ENCODE measurements around the gene CTSZ. TPM values are rescaled to one million over a fixed set of nuclear protein-coding genes. Genes with fewer than 3 reads are reported as not detected.

Gene CTSZ
- total RNA-seq, 2 experiments from 2014 or later, result 14.7 to 17.7 TPM

- Histone ChIP-seq H3K4me3 (ENCODE audit: low read length) (no peak overlapping the region), H3K27ac (ENCODE audit: low read depth in 1 of 2, low read length in 2 of 2) (no peak overlapping the region), H3K36me3 (ENCODE audit: insufficient read depth, low read length) (peaks cover 2% of the 10 kb centered on the region), H3K27me3 (ENCODE audit: control insufficient read depth in 1 of 2, insufficient read depth in 2 of 2, low read length in 2 of 2) (no peaks in the 10 kb centered on the region), H3K9me3 (ENCODE audit: control insufficient read depth in 1 of 2, insufficient read depth in 1 of 2, low read length in 2 of 2) (no peaks in the 10 kb centered on the region), H3K4me1 (ENCODE audit: insufficient read depth, low read length) (peaks cover 27% of the 10 kb centered on the region)
- intact Hi-C loops (cut with DNase I, micrococcal nuclease), result no loop called here
- POLR2A ChIA-PET, result interaction anchor here (2.1 kb wide), 1 partner anchor 17 kb away, joined by 6 read pairs; the partner anchor contains the start of gene ATP5F1E
- Mint-ChIP-seq H3K4me3 (no peak overlapping the region), H3K36me3 (ENCODE audit: low read depth) (no peaks in the 10 kb centered on the region), H3K27ac (no peak overlapping the region), H3K4me1 (ENCODE audit: low read depth) (peaks cover 41% of the 10 kb centered on the region), H3K9me3 (no peaks in the 10 kb centered on the region), H3K27me3 (no peaks in the 10 kb centered on the region)
- ATAC-seq (ENCODE audit: poor library complexity), result no peak
- TF ChIP-seq, protein P1, sequence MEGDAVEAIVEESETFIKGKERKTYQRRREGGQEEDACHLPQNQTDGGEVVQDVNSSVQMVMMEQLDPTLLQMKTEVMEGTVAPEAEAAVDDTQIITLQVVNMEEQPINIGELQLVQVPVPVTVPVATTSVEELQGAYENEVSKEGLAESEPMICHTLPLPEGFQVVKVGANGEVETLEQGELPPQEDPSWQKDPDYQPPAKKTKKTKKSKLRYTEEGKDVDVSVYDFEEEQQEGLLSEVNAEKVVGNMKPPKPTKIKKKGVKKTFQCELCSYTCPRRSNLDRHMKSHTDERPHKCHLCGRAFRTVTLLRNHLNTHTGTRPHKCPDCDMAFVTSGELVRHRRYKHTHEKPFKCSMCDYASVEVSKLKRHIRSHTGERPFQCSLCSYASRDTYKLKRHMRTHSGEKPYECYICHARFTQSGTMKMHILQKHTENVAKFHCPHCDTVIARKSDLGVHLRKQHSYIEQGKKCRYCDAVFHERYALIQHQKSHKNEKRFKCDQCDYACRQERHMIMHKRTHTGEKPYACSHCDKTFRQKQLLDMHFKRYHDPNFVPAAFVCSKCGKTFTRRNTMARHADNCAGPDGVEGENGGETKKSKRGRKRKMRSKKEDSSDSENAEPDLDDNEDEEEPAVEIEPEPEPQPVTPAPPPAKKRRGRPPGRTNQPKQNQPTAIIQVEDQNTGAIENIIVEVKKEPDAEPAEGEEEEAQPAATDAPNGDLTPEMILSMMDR (IDR thresholded peaks at IDR 0.05), result no peak
- CTCF ChIA-PET, result no interaction called here
- DNase-seq, result no peak
Observed at GRCh38 chr20:59015411-59015810, 8.4 kb upstream of the CTSZ start.

DNA sequence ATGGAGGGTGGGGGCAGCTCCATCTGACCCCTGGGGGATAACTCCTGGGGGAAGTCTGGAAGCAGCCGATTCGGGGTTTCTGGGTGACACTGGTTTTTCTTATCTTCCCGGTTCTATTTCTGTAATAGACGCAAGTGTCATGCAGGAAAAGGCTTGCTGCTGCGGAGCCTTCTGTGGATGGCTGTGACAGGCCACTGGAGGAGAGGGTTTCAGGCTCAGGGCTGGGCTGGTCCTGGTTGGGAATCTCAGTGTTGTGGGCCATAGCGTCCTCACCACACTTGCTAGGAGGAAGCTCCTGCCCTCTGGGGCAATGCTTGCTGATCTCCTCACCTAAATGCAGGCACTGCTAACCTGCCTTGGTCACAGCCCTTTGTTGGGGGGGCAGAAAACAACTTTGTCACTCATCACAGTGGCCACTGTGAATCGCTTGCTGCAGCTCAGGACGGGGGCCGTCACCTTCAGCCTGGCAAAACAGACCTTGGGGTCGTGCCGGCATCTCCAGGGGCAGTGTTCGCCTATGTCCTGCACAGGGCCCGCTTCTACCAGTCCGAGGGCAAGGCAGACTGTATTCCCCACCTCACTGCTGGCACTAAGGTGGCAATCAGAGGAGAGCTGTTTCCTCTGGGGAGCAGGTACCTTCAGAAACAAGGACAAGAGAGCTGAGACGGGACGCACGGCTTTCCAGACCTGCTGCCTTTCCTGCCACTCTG is 7.8 kb upstream of the CTSZ start:
- peaks cover 44% of the 10 kb centered on the region for H3K4me1 Mint-ChIP-seq (ENCODE audit: low read depth)
- CTCF ChIA-PET, result no interaction called here
- peaks cover 27% of the 10 kb centered on the region for H3K4me1 ChIP-seq (ENCODE audit: insufficient read depth, low read length)
- TF ChIP-seq, protein P1 (IDR thresholded peaks at IDR 0.05), result no peak
- H3K4me3 ChIP-seq (ENCODE audit: low read length), result no peak overlapping the region
- no peaks in the 10 kb centered on the region for H3K9me3 ChIP-seq (ENCODE audit: control insufficient read depth in 1 of 2, insufficient read depth in 1 of 2, low read length in 2 of 2)
- no peaks in the 10 kb centered on the region for H3K27me3 ChIP-seq (ENCODE audit: control insufficient read depth in 1 of 2, insufficient read depth in 2 of 2, low read length in 2 of 2)
- H3K27ac Mint-ChIP-seq, result no peak overlapping the region
- H3K27me3 Mint-ChIP-seq, result no peaks in the 10 kb centered on the region
- H3K36me3 Mint-ChIP-seq (ENCODE audit: low read depth), result no peaks in the 10 kb centered on the region
- POLR2A ChIA-PET, result interaction anchor here (2.1 kb wide), 1 partner anchor 17 kb away, joined by 6 read pairs; the partner anchor contains the start of gene ATP5F1E
- peaks cover 2% of the 10 kb centered on the region for H3K36me3 ChIP-seq (ENCODE audit: insufficient read depth, low read length)
- intact Hi-C loops (cut with DNase I, micrococcal nuclease), result no loop called here
- ATAC-seq (ENCODE audit: poor library complexity) (no peak), DNase-seq (no peak)
- no peaks in the 10 kb centered on the region for H3K9me3 Mint-ChIP-seq
- H3K27ac ChIP-seq (ENCODE audit: low read depth in 1 of 2, low read length in 2 of 2), result no peak overlapping the region
- H3K4me3 Mint-ChIP-seq, result no peak overlapping the region

- DNase-seq, result peak in 5 of 14 experiments; percentile 16 to 52 (median 26)
- H3K4me1 Mint-ChIP-seq (ENCODE audit: low read depth), result peaks cover 44% of the 10 kb centered on the region
- Histone ChIP-seq H3K4me3 (ENCODE audit: low read length) (no peak overlapping the region), H3K27me3 (ENCODE audit: control insufficient read depth in 1 of 2, insufficient read depth in 2 of 2, low read length in 2 of 2) (no peaks in the 10 kb centered on the region), H3K4me1 (ENCODE audit: insufficient read depth, low read length) (peaks cover 27% of the 10 kb centered on the region), H3K36me3 (ENCODE audit: insufficient read depth, low read length) (peaks cover 2% of the 10 kb centered on the region), H3K27ac (ENCODE audit: low read depth in 1 of 2, low read length in 2 of 2) (no peak overlapping the region), H3K9me3 (ENCODE audit: control insufficient read depth in 1 of 2, insufficient read depth in 1 of 2, low read length in 2 of 2) (no peaks in the 10 kb centered on the region)
- no peaks in the 10 kb centered on the region for H3K36me3 Mint-ChIP-seq (ENCODE audit: low read depth)
- no peaks in the 10 kb centered on the region for H3K27me3 Mint-ChIP-seq
- TF ChIP-seq, protein P1 (IDR thresholded peaks at IDR 0.05), result no peak
- CTCF ChIA-PET, result no interaction called here
- H3K27ac Mint-ChIP-seq, result peak overlapping the region; percentile 25
- POLR2A ChIA-PET, result no interaction called here
- H3K9me3 Mint-ChIP-seq, result no peaks in the 10 kb centered on the region
- peak; percentile 75 for ATAC-seq (ENCODE audit: poor library complexity)
- no peak overlapping the region for H3K4me3 Mint-ChIP-seq
- intact Hi-C loops (cut with DNase I, micrococcal nuclease), result no loop called here
Observed at GRCh38 chr20:59013959-59014608, 7.0 kb upstream of the CTSZ start.
